Measurements from ENCODE around the gene PFN3.

PFN3 gene

DNA sequence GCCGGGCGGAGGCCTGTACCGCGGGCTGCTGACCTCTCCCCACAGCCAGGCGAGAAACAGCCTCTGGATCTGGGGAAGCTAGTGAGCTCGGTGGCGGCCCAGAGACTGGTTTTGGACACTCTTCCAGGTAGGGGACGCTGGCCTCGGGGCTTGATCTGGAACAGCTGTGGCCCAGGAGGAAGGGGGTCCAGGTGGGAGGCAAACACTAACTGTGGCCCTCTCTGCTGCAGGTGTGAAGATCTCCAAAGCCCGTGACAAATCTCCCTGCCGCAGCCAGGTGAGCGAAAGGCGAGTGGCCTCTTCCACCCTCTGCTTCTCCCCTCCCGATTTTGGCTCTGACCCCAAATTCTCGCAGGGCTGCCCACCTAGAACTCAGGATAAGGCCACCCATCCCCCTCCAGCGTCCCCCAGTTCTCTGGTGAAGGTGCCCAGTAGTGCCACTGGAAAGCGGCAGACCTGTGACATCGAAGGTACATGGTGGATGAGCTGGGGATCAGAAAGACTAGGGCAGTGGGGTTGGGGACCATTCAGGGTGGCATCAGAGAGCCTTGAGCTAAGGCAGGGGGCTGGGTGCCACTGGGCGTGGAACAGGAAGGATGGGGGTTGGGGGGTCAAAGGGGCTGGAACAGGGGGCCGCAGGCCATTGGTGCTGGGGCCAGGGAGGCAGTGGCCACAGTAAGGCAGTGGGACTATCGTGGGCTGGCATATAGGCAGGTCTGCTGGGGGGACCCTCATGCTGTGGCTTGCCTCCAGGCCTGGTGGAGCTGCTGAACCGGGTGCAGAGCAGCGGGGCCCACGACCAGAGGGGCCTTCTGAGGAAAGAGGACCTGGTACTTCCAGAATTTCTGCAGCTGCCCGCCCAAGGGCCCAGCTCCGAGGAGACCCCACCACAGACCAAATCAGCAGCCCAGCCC is 29.1 kb downstream of the PFN3 start:
- Histone ChIP-seq H3K4me3 (ENCODE audit: low read length) (no peak overlapping the region), H3K9me2 (replicated peaks; ENCODE audit: control insufficient read depth, low read length) (no peaks in the 10 kb centered on the region), H3K79me2 (ENCODE audit: control insufficient read depth, low read length) (no peaks in the 10 kb centered on the region), H3K9me3 (ENCODE audit: control insufficient read depth, insufficient read depth, low read length) (no peaks in the 10 kb centered on the region), H3K27me3 (ENCODE audit: control insufficient read depth, low read length) (no peaks in the 10 kb centered on the region), H3K4me1 (ENCODE audit: control insufficient read depth, low read length) (peaks cover 29% of the 10 kb centered on the region), H4K20me1 (ENCODE audit: control insufficient read depth, insufficient read depth, low read depth, low read length) (0 out of 2 replicates have a peak, but pooled peaks cover 2% of the 10 kb centered on the region), H3K36me3 (ENCODE audit: control insufficient read depth, low read length) (peaks cover 30% of the 10 kb centered on the region), H3F3A (ENCODE audit: control insufficient read depth, insufficient read depth) (no peaks in the 10 kb centered on the region), H3K27ac (ENCODE audit: low read depth, low read length) (no peak overlapping the region), H3K4me2 (ENCODE audit: low read length) (no peak overlapping the region)
- TF ChIP-seq, protein P1, sequence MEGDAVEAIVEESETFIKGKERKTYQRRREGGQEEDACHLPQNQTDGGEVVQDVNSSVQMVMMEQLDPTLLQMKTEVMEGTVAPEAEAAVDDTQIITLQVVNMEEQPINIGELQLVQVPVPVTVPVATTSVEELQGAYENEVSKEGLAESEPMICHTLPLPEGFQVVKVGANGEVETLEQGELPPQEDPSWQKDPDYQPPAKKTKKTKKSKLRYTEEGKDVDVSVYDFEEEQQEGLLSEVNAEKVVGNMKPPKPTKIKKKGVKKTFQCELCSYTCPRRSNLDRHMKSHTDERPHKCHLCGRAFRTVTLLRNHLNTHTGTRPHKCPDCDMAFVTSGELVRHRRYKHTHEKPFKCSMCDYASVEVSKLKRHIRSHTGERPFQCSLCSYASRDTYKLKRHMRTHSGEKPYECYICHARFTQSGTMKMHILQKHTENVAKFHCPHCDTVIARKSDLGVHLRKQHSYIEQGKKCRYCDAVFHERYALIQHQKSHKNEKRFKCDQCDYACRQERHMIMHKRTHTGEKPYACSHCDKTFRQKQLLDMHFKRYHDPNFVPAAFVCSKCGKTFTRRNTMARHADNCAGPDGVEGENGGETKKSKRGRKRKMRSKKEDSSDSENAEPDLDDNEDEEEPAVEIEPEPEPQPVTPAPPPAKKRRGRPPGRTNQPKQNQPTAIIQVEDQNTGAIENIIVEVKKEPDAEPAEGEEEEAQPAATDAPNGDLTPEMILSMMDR (IDR thresholded peaks at IDR 0.05; ENCODE audit: low read depth, low read length, poor library complexity, severe bottlenecking): no peak

DNA sequence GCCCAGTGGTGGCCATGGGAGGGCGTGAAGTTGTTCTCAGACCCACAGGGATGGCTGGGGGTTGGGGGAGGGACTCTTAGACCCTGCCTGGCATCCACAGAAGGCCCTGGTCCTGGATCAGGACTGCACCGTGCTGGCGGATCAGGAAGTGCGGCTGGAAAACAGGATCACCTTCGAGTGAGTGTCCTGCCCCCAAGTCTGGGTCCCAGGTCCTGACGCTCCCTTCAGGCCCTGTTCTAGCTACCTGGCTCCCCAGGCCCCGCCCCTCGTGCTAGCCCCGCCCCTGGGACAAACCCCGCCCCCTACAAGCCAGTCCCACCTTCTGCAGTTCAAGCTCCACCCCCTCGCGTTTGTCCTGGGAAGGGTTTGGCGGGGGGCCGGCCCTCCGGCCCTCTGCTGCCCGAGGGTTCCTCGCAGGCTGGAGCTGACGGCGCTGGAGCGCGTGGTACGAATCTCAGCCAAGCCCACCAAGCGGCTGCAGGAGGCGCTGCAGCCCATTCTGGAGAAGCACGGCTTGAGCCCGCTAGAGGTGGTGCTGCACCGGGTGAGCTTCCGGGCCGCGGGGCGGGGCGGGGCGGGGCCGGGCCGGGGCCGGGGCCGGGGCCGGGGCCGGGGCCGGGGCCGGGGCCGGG is 29.9 kb downstream of the PFN3 start:
- peaks cover 29% of the 10 kb centered on the region for H3K4me1 ChIP-seq (ENCODE audit: control insufficient read depth, low read length)

GRCh38 chr5:177369645-177370440 is 30.6 kb downstream of the PFN3 start:
- H3K27ac ChIP-seq (ENCODE audit: low read depth, low read length): no peak overlapping the region
- no peaks in the 10 kb centered on the region for H3F3A ChIP-seq (ENCODE audit: control insufficient read depth, insufficient read depth)
- no peaks in the 10 kb centered on the region for H3K79me2 ChIP-seq (ENCODE audit: control insufficient read depth, low read length)
- H3K27me3 ChIP-seq (ENCODE audit: control insufficient read depth, low read length): no peaks in the 10 kb centered on the region
- 0 out of 2 replicates have a peak, but pooled peaks cover 2% of the 10 kb centered on the region for H4K20me1 ChIP-seq (ENCODE audit: control insufficient read depth, insufficient read depth, low read depth, low read length)
- no peaks in the 10 kb centered on the region for H3K9me2 ChIP-seq (replicated peaks; ENCODE audit: control insufficient read depth, low read length)
- no peaks in the 10 kb centered on the region for H3K9me3 ChIP-seq (ENCODE audit: control insufficient read depth, insufficient read depth, low read length)
- TF ChIP-seq, protein P1 (IDR thresholded peaks at IDR 0.05; ENCODE audit: low read depth, low read length, poor library complexity, severe bottlenecking): no peak
- TF ChIP-seq EZH2phosphoT487 (IDR thresholded peaks at IDR 0.05; ENCODE audit: borderline replicate concordance, low read length): no peak
- H3K4me2 ChIP-seq (ENCODE audit: low read length): peak overlapping the region; percentile 26
- peaks cover 29% of the 10 kb centered on the region for H3K4me1 ChIP-seq (ENCODE audit: control insufficient read depth, low read length)
- peaks cover 30% of the 10 kb centered on the region for H3K36me3 ChIP-seq (ENCODE audit: control insufficient read depth, low read length)
- H3K4me3 ChIP-seq (ENCODE audit: low read length): no peak overlapping the region

More for the DNA sequence above, 29.9 kb downstream of the PFN3 start:
- TF ChIP-seq, protein P1 (IDR thresholded peaks at IDR 0.05; ENCODE audit: low read depth, low read length, poor library complexity, severe bottlenecking): no peak
- TF ChIP-seq EZH2phosphoT487 (IDR thresholded peaks at IDR 0.05; ENCODE audit: borderline replicate concordance, low read length): no peak
- H3K4me2 ChIP-seq (ENCODE audit: low read length): no peak overlapping the region
- H3K9me3 ChIP-seq (ENCODE audit: control insufficient read depth, insufficient read depth, low read length): no peaks in the 10 kb centered on the region
- no peak overlapping the region for H3K27ac ChIP-seq (ENCODE audit: low read depth, low read length)
- H3K27me3 ChIP-seq (ENCODE audit: control insufficient read depth, low read length): no peaks in the 10 kb centered on the region
- H3K79me2 ChIP-seq (ENCODE audit: control insufficient read depth, low read length): no peaks in the 10 kb centered on the region
- H3K9me2 ChIP-seq (replicated peaks; ENCODE audit: control insufficient read depth, low read length): no peaks in the 10 kb centered on the region
- H3K36me3 ChIP-seq (ENCODE audit: control insufficient read depth, low read length): peaks cover 30% of the 10 kb centered on the region
- no peaks in the 10 kb centered on the region for H3F3A ChIP-seq (ENCODE audit: control insufficient read depth, insufficient read depth)
- H4K20me1 ChIP-seq (ENCODE audit: control insufficient read depth, insufficient read depth, low read depth, low read length): 0 out of 2 replicates have a peak, but pooled peaks cover 2% of the 10 kb centered on the region
- no peak overlapping the region for H3K4me3 ChIP-seq (ENCODE audit: low read length)

Data from DOHH2 (cell line).